ENCODE results near the gene NAP1L4. TPM values are rescaled to one million over a fixed set of nuclear protein-coding genes. Genes with fewer than 3 reads are reported as not detected.

The NAP1L4 gene
- total RNA-seq, 1 donor from 2014 or later: 83.5 TPM

GRCh38 chr11:2915473-2915872, 76.7 kb downstream of the NAP1L4 start:
- H3K4me3 Mint-ChIP-seq (ENCODE audit: unreplicated experiment): no peak overlapping the region
- no peak for TF ChIP-seq CTCF (IDR thresholded peaks at IDR 0.05)
- no peaks in the 10 kb centered on the region for H3K9me3 Mint-ChIP-seq (ENCODE audit: low read depth)
- no peak for DNase-seq (ENCODE audit: low spot score)
- H3K4me1 Mint-ChIP-seq (ENCODE audit: low read depth): peaks cover 29% of the 10 kb centered on the region
- H3K27ac Mint-ChIP-seq (ENCODE audit: unreplicated experiment): no peak overlapping the region
- no peaks in the 10 kb centered on the region for H3K36me3 Mint-ChIP-seq (ENCODE audit: low read depth)
- H3K27me3 Mint-ChIP-seq (ENCODE audit: low read depth): no peaks in the 10 kb centered on the region

DNA sequence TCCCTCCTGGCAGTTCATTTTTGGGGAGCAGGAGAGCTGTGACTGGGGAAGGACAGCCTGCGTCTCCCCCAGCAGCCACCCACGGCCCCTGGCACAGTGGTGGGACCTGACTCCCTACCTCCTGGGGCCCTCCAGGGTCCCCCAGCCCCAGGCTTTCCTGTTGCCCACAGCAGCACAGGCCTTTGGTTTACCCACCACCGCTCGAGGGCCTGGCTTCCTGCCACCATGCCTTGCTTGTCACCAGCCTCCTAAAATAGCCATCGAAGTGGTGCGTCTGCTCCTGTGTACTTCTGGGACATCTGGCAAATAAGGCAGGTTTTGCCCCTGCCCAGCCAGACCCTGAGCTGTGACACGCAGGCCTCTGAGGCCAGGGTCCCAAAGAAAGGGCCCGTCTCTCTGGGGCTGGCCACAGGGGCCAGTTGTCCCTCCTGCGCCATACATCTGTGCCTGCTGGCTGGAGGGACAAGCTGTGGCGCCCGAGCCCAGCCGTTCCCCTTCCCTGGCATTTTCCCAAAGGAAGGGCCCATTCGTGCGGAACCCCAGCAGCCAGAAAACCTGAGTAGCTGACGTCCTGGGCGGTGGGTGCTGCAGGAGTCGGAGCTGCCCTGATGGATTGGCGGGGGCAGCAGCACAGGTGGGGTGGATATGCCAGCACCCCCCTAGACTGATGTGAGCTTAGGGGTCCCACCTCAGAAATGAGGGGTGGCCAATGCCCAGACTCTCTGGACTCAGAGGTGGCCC, 77.5 kb downstream of the NAP1L4 start:
- Mint-ChIP-seq H3K27me3 (ENCODE audit: low read depth) (no peaks in the 10 kb centered on the region), H3K36me3 (ENCODE audit: low read depth) (no peaks in the 10 kb centered on the region), H3K27ac (ENCODE audit: unreplicated experiment) (peak overlapping the region; percentile 32), H3K9me3 (ENCODE audit: low read depth) (no peaks in the 10 kb centered on the region), H3K4me3 (ENCODE audit: unreplicated experiment) (no peak overlapping the region), H3K4me1 (ENCODE audit: low read depth) (peaks cover 29% of the 10 kb centered on the region)
- DNase-seq (ENCODE audit: low spot score): no peak
- TF ChIP-seq CTCF (IDR thresholded peaks at IDR 0.05): no peak

- H3K4me3 Mint-ChIP-seq (ENCODE audit: unreplicated experiment): no peak overlapping the region
- no peaks in the 10 kb centered on the region for H3K36me3 Mint-ChIP-seq (ENCODE audit: low read depth)
- no peaks in the 10 kb centered on the region for H3K9me3 Mint-ChIP-seq (ENCODE audit: low read depth)
- no peak for DNase-seq (ENCODE audit: low spot score)
- H3K27ac Mint-ChIP-seq (ENCODE audit: unreplicated experiment): no peak overlapping the region
- H3K4me1 Mint-ChIP-seq (ENCODE audit: low read depth): peaks cover 29% of the 10 kb centered on the region
- no peaks in the 10 kb centered on the region for H3K27me3 Mint-ChIP-seq (ENCODE audit: low read depth)
- TF ChIP-seq CTCF (IDR thresholded peaks at IDR 0.05): no peak
Observed at GRCh38 chr11:2913776-2914175, 78.4 kb downstream of the NAP1L4 start.

DNA sequence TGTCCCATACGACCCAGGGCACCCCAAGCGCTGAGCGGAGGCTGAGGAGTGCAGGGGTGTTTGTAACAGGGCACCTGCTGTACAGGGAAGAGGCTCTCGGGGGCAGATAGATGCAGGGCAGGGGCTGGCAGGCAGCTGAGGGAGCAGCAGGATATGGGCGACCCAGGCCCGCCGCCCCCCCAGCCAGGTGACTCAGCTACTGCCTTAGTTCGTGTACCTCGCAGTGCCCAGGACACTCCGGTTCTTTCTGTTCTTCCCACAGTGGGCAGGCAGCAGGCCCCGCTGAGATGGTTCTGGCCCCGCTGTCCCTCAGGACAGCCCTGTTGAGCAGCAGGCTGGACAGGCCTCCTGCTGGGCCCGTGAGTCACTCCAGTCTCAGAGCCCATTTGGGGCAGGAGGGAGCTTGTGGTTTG, 79.1 kb downstream of the NAP1L4 start:
- no peak for DNase-seq (ENCODE audit: low spot score)
- H3K27ac Mint-ChIP-seq (ENCODE audit: unreplicated experiment): peak overlapping the region; percentile 91
- H3K4me1 Mint-ChIP-seq (ENCODE audit: low read depth): peaks cover 29% of the 10 kb centered on the region
- no peaks in the 10 kb centered on the region for H3K36me3 Mint-ChIP-seq (ENCODE audit: low read depth)
- no peaks in the 10 kb centered on the region for H3K9me3 Mint-ChIP-seq (ENCODE audit: low read depth)
- peak; percentile 14 for TF ChIP-seq CTCF (IDR thresholded peaks at IDR 0.05)
- no peak overlapping the region for H3K4me3 Mint-ChIP-seq (ENCODE audit: unreplicated experiment)
- H3K27me3 Mint-ChIP-seq (ENCODE audit: low read depth): no peaks in the 10 kb centered on the region

- Mint-ChIP-seq H3K9me3 (ENCODE audit: low read depth) (no peaks in the 10 kb centered on the region), H3K27me3 (ENCODE audit: low read depth) (no peaks in the 10 kb centered on the region), H3K4me3 (ENCODE audit: unreplicated experiment) (no peak overlapping the region), H3K36me3 (ENCODE audit: low read depth) (no peaks in the 10 kb centered on the region), H3K4me1 (ENCODE audit: low read depth) (peaks cover 29% of the 10 kb centered on the region), H3K27ac (ENCODE audit: unreplicated experiment) (peak overlapping the region; percentile 91)
- no peak for TF ChIP-seq CTCF (IDR thresholded peaks at IDR 0.05)
- no peak for DNase-seq (ENCODE audit: low spot score)
Observed at GRCh38 chr11:2912498-2912897, 79.6 kb downstream of the NAP1L4 start.

Data from chondrocyte (in vitro differentiated cells).